HG03469 (cell line): ENCODE results near the gene KASH5.
"Not testable (repeated sequence)": the region's sequence is repeated elsewhere in the genome, so short reads cannot be mapped to it uniquely, and the experiment has no call there.

Experiments
- ATAC-seq: cut with Tn5 transposase; IDR thresholded peaks from one replicate; pipeline ENCODE4 v1.9.1; 2021; ENCODE audit warnings: mild to moderate bottlenecking, moderate library complexity, moderate number of reproducible peaks; ENCODE audit not compliant: unreplicated experiment

The KASH5 gene

DNA sequence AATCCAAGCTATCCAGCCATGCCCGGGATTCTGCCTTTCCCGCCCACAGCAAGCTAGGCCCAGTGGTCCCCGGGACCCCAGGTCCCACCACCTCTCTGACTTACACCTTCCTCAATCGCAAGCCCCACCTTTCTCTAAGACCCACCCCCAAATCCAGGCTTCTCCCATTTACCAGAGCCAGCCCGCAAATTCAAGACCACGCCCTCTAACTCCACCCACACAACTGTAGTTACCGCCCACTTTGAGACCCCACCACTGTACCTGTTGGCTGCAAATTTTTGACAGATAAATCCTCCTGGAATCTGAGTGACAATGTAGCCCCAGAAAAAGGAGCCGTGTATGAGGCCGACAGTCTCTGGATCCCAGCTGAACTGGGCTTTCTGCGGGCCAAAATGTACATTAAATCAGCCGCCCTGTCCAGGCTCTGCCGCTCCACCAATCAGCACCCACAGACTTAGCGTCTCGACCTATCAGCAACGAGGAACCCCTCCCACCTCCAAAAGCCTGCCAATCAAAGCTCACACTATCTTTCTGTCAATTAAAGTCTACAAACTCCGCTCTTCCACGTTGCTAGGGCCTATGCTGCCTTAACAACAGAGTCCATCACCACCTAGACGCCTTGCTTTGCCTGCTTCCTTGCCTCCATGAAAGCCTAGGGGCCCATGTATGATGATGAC, 47.0 kb downstream of the KASH5 start:
- no peak for ATAC-seq

DNA sequence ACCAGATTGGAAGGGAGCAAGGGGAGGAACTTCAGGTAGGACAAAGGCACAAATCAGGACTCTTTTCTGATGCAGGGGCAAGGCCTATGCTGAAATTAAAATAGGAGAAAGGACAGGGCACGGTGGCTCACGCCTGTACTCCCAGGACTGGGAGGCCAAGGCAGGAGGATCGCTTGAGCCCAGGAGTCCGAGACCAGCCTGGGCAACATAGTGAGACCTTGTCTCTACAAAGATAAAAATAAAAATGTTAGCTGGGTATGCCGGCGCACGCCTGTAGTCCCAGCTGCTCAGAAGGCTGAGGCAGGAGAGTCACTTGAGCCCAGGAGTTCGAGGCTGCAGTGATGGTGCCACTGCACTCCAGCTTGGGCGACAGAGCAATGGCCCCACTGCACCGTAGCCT, 47.6 kb downstream of the KASH5 start:
- no peak for ATAC-seq

DNA sequence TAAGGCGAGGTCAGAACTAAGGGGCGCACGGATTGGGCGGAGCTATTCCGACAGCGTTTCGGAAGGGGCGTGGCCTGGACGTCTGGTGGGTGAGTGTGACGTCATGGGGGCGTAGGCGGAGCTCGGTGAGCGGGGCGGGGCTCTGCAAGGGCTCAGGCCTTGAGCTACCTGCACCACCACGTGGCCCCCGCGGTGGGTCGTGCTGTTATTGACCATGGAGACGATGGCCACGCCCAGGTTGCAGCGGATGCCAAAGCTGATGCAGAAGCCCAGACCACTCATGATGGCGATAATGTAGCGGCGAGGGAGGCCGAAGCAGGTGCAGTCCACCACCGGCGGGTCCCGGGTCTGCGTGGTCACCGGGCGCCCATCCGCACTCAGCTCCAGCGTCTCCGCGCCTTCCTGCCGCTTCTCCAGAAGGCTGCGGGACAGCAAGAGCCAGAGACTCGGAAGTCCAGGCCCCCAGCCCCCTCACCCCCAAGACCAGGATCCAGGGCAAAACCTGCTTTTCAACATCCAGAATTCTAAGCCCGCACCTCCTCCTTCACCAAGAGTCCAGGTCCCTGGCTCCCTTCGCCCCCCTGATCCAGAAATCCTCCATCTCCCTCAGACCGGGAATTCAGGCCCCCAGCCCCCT, 48.5 kb downstream of the KASH5 start:
- ATAC-seq: no peak

DNA sequence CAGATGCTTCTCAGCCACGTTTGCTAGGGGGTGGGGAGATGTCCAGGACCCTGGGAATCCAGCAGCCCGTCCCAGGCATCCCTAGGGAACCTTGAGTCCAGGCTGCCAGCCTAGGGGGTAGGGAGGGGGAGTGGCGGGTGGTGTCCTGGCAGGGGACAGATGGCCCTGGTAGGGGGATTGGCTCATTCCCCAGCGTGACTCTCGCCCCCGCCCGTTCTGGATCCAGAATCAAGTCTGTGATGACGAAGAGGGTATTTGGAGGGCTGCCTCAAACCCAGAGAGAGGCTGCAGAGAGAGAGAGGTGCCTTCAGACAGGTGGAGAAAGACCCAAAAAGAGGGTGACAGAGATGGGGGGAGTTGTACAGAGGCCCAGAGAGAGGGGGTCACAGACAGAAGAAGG, 49.2 kb downstream of the KASH5 start:
- no peak for ATAC-seq

DNA sequence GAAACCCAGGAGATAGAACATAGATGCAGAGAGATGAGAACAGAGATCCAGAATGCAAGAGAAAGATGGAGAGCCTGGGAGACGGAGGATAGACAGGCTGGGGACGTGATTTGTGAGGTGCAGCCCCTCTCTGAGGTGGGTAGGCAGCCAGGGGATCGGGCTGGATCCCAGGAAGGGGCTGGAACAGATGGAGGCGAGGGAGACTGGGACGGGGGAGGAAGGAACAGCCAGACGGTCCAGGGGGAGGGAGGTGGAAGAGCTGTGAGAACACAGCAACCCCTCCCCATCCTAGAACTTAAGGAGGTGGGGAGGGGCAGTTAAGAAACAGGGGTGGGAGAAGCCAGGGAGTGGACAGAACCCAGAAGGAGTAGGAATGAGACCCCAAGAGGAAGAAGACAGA, 50.2 kb downstream of the KASH5 start:
- no peak for ATAC-seq

DNA sequence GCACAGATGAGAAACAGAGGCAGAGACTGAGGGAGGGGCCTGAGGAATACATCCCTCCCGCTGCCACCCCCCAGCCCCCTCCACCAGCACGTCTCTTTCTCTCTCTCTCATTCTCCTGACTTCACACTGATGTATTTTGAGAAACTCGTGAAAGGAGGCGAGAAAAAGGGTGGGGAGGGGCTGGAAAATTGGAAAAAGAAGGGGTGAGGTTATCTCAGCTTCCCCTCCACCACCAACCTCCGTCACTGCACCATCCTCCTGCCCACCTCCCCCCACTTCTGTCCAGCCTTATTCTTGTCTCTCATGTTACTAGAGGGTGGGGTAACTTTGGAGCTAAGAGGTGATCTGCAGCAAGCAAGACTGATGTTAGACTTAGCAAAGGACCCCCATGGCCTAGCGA, 51.8 kb downstream of the KASH5 start:
- no peak for ATAC-seq

DNA sequence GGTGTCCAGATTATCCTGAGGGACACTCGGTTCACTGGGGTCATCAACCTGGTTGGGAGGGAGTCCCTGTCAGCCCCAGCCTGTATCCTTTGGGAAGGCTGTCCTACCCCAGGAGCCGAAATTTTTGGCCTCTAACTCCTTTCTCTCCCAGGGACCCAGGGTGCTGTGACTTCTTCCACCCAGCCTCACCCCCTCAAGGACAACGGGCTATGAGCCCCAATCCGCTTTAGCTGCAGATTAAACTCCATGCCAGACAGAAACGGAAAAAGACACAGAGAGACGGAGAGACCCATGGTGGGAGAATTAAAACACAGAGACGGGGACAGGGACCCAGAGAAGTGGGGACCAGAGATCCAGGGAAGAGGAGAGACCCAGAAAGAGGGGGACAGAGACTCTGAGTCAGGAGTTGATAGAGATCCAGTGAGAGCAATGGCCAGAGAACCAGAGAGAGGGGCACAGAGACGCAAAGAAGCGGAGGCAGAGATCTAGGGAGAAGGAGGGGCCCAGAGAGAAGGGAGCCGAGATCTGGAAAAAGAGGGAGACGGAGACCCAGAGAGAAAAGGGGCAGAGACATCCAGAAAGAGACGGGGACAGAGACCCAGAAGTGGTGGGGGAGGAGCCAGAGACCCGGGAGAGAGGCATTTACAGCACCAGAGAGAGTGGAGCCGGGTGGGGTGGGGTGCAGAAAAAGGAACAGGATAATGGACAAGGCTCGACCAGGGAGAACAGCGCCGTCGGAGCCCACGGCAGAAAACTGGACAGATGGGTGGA, 52.6 kb downstream of the KASH5 start:
- ATAC-seq: no peak

DNA sequence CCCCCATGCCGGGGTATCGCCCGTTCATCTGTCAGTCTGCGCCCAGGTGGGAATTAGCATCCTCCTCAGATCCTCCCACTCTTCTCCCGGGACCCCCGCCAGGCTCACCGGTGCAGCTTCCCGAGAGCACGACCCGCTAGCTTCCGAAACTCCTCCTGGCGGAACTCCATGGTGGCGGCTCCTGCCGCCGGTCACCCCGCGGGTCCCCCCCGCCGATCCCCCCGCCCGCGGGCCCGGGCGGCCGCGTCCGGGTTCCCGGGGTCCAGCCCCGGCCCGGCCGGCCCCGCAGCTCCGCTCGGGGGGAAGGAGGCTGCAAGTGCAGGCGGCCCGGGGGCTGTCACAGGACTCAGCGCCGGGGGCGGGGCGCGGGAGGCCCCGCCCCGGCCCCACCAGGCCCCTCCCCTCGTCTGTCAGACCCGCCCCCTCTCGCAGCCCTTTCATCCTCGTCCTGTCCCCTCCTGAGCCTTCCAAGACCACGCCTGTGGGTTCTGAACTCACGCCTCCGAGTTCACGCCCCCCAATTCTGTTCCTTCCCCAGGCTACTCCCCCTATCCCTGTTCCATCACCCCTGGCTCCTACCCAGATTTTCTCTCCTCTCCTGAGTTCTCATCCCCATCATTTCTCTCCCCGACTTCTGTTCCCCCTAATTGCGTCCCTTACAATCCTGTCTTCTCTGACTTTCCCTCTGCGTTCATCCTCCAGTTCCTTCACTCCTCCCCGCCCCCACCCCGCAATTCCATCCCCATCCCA, 53.3 kb downstream of the KASH5 start, which contains the start of gene SLC17A7:
Gene SLC17A7, minus strand, starts transcription at position 318 of the 750 bp plus-strand sequence. Its CDS starts 148 bp downstream, at position 170.
- ATAC-seq: no peak

DNA sequence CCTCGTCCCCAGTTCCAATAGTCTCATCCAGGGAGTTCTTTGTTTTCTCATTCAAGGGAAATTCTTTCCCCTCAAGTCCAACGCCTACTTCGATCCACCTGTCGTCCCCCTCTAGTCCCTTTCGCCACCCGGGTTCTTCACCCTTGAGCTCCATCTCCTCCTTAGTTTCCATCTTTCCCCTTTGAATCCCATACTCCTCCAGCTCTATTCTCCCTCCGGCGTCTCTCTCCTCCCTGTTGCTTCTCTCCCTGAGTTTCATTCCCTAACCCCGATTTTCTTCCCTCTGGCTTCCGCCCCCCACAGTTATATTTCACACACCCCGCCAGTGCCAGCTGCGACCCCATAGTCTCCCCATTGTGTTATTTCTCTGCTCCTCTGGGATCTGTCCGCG, 53.9 kb downstream of the KASH5 start:
- no peak for ATAC-seq

DNA sequence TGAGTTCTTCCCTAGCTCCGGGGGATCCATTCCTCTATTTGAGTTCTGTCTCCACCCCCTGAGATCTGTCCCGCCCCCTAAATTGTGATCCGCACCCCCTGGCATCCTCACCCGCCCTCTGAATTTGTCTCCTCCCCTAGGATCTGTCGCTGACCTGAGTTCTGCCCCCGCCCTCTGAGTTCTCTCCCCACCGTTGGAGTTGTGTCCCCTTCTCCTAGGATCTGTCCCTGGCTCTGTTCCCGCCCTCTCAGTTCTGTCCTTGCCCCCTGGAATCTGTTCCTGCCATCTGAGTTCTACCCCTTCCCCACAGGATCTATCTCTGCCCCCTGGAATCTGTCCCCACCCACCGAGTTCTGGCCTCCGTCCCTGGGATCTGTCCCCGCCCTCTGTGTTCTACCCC, 54.3 kb downstream of the KASH5 start:
- ATAC-seq: no peak

DNA sequence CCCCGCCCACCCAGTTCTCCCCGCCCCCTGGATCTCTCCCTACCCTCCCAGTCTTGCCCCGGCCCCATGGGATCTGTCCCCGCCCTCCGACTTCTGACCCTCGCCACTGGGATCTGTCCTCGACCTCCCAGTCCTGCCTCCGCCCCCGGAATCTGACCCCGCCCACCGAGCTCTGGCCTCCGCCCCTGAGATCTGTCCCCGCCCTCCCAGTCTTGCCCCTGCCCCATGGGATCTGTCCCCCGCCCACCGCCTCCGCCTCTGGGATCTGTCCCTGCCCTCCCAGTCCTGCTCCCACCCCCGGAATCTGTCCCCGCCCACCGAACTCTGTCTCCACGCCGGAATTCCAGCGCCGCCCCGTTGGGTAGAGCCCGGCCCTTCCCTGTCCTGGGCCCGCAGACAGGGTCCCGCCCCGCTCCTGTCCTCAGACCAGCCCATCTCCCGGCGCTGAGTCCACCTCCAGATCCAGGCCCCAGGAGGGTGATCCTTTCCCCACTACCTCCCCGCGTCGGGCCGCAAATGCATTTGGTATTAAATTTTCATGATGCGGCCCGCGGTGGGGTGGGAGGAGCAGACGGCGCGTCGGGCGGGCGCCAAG, 54.8 kb downstream of the KASH5 start:
- peak; percentile 4 for ATAC-seq

DNA sequence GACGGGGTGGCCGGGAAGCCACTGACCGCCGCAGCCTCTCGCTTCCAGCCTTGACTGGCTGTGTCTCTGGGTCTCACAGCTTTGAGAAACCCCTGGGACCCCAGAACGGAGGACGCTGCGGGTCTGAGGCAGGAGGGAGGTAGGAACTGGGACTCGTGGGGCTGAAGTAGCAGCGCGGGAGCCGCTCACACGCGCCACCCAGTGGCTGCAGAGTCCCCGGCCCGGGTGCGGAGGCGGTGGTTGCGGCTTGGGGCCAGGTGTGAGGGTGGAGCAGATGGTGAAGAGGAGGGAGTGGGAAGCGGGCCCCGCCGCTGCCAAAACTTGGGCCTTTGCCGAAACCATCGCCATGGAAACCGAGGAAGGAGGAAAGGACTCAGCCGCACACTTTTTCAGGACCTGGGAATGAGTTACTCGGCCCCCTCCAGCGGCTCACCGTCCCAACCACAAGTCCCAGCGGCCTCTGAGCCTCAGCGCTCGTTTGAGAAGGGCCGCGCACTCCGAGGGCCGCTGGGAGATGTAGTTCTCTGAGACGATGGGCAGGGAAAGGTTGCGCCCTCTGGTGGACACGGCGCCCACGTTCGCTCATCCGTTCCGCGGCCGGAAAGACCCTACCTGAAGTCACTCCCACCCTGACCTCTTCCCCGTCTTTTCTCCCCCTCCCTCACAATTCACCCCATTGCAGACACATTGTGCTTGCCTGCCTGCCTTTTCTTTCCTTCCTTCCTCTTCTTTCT, 55.5 kb downstream of the KASH5 start:
- ATAC-seq: peak; percentile 46

DNA sequence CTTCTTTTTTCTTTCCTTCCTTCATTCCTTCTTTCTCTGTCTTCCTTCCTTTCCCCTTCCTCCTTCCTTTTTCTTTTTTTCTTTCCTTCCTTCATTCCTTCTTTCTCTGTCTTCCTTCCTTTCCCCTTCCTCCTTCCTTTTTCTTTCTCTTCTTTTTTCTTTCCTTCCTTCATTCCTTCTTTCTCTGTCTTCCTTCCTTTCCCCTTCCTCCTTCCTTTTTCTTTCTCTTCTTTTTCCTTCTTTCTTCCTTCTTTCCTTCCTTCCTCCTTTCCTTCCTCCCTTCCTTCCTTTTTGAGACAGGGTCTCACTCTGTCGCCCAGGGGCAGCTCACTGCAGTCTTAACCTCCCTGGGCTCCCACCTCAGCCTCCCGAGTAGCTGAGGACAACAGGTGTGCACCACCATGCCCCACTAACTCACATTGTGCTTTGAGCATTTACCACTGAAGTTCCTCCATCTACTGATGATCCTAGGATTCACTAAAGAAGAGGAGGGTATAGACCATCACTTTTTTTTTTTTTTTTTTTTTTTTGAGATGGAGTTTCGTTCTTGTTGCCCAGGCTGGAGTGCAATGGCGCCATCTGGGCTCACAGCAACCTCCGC, 56.2 kb downstream of the KASH5 start:
- not testable (repeated sequence) for ATAC-seq

DNA sequence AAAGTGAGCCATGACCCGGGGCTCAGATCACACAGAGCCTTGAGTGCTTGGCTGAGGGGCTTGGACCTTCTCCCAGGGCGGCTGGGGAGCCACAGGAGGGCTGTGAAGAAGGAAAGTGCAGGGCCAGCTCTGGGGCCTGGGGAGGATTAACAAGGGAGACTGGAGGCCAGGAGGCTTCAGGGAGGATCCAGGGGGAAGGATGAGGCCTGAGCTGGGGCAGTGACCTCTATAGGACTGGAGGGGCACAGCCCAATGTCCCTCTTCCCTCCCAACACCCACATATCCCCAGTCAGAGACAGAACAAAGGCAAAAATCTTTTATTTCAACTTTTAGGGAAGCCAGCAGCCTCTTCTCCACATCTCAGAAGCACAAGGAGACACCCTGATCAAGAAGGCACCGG, 57.9 kb downstream of the KASH5 start:
- ATAC-seq: no peak

DNA sequence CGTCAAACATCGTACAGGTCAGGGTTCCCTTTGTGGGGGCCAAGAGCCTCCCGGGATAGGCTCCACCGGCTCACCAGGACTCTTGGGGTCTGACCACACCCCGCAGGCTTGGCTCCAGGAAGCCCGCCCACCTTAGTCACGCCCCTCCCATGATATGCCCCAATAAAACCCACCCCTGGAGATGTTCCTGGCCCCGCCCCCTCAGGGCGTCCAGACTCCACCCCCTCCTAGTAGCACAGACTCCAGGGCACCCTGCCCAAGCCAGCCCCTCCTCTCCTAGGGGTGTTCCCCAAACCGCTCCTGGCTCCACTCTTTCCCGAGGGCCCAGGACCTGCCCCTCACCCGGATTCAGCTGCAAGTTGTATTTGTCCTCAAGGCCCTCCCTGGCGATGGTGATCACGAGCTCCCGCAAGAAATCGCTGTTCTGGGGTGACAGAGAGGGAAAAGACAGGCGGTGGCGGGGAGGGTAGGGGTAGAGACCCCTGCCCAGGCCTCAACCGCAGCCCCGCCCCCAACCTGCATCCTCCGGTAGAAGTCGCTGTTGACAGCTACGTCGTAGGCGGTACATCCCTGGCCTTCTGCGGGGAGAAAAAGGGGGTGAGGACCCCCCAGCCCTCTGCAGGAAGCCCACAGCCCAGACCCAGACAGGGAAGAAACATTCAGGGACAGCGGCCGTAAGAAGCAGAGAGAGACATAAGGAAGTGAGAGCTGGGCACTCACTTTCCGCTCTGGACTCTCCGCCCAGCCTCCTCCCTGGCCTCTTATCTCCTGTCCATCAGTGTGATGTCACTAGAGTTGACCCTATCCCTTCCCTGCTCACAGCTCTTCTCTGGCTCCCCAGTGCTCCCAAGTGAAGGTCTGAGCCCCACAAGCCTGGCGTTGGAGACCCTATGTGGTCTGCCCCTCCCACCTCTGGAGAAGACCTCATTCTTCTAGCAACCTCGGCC, 59.7 kb downstream of the KASH5 start:
- ATAC-seq: no peak

DNA sequence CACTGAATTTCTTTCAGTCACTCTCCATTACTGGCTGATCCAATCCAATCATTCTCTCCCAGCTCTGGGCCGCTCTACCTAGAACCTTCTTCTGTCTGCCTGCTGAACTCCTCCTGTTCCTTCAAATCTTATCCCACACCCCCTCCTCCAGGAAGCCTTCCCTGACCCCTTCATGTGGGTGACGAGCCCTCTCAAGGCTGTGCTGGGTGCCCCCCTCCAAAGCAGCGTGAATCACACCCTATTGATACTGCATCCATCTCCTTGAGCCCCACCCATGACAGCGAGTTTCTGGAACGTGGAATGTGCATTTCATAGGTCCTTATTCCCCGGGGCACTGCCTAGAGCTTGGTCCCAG, 60.4 kb downstream of the KASH5 start:
- ATAC-seq: no peak

DNA sequence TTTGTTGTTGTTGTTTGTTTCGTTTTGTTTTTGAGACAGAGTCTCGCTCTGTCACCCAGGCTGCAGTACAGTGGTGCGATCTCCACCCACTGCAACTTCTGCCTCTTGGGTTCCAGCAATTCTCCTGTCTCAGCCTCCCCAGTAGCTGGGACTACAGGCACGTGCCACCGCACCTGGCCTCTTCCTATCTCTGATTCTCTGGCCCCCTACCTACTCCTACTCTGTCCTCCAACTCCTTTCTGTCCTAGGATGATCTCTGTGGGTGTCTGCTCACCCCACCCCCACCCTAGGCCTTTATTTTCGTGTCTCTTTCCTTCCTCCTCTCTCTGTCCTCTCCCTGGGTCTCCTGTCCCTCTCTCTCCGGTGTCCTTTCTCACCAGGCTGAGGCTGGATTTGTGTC, 62.4 kb downstream of the KASH5 start:
- ATAC-seq: no peak

DNA sequence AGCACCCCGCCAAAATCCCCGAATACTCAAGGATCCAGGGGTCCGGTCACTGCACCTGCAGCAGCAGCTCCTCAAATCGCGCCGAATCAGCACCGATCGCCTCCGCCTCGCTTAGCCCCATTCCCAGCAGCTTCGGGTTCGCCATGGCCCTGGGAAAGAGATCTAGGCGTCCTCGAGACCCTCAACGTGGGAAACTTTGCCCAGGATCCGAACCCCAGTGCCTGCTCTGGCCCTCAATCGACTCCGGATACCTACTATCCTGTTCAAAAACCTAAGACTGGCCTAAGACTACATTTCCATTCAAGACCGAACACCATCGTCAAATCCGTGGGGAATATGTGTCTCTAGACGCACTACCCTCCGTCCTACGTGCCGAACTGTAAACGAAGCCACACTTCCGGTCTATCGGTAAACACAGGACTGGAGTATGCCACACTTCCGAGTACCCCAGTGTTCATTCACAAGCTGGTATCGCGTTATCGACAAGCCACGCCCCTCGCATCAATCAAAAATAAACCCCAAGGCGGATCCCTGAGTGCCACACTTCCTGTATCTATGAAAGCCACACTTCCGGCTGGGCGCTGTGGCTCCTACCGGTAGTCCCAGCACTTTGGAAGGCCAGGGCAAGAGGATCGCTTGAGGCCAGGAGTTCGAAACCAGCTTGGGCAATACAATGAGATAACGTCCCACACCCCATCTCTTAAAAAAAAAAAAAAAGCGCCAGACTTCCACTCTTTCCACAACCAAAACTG, 63.6 kb downstream of the KASH5 start, which contains the start of gene PIH1D1:
Gene PIH1D1, minus strand, starts transcription at position 385 of the 752 bp plus-strand sequence. Its CDS starts 240 bp downstream, at position 145.
- peak; percentile 27 for ATAC-seq
